ENCODE results near the gene KCND3. TPM values are rescaled to one million over a fixed set of nuclear protein-coding genes. Genes with fewer than 3 reads are reported as not detected.

The KCND3 gene
- total RNA-seq, 1 donor from 2014 or later: 3.7 TPM

GRCh38 chr1:111775966-111776365 lies 213.5 kb downstream of the KCND3 start:
- H3K36me3 Mint-ChIP-seq (ENCODE audit: unreplicated experiment): no peaks in the 10 kb centered on the region
- peaks cover 2% of the 10 kb centered on the region for H3K4me1 Mint-ChIP-seq (ENCODE audit: low read depth, unreplicated experiment)
- no peak overlapping the region for H3K27ac Mint-ChIP-seq (ENCODE audit: unreplicated experiment)
- no peaks in the 10 kb centered on the region for H3K9me3 Mint-ChIP-seq (ENCODE audit: unreplicated experiment)
- TF ChIP-seq, protein P1, sequence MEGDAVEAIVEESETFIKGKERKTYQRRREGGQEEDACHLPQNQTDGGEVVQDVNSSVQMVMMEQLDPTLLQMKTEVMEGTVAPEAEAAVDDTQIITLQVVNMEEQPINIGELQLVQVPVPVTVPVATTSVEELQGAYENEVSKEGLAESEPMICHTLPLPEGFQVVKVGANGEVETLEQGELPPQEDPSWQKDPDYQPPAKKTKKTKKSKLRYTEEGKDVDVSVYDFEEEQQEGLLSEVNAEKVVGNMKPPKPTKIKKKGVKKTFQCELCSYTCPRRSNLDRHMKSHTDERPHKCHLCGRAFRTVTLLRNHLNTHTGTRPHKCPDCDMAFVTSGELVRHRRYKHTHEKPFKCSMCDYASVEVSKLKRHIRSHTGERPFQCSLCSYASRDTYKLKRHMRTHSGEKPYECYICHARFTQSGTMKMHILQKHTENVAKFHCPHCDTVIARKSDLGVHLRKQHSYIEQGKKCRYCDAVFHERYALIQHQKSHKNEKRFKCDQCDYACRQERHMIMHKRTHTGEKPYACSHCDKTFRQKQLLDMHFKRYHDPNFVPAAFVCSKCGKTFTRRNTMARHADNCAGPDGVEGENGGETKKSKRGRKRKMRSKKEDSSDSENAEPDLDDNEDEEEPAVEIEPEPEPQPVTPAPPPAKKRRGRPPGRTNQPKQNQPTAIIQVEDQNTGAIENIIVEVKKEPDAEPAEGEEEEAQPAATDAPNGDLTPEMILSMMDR (IDR thresholded peaks at IDR 0.05; ENCODE audit: partially characterized antibody, unreplicated experiment): no peak
- no peaks in the 10 kb centered on the region for H3K27me3 Mint-ChIP-seq (ENCODE audit: unreplicated experiment)
- no peak for DNase-seq
- H3K4me3 Mint-ChIP-seq (ENCODE audit: unreplicated experiment): no peak overlapping the region

DNA sequence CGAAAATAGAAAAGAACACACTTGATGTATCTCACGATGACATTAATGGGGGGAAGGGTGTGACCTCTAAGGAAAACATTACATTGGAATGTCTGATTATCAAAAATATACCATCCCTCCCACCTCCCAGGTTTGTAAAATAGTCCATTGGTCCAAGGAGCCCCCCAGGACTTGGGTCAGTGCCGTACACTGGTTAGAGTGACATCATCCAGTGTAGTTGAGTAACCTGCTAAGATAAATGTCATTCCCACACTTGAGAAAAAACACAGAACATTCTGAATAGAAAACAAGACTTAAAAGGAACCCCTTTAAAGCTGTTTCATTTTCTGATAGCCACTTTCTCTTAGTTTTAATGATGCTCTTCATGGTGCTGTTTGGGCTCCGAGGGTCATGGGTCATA lies 218.6 kb downstream of the KCND3 start:
- no peak for DNase-seq
- H3K27ac Mint-ChIP-seq (ENCODE audit: unreplicated experiment): no peak overlapping the region
- H3K4me1 Mint-ChIP-seq (ENCODE audit: low read depth, unreplicated experiment): peaks cover 2% of the 10 kb centered on the region
- H3K36me3 Mint-ChIP-seq (ENCODE audit: unreplicated experiment): no peaks in the 10 kb centered on the region
- no peaks in the 10 kb centered on the region for H3K27me3 Mint-ChIP-seq (ENCODE audit: unreplicated experiment)
- no peak overlapping the region for H3K4me3 Mint-ChIP-seq (ENCODE audit: unreplicated experiment)
- TF ChIP-seq, protein P1 (IDR thresholded peaks at IDR 0.05; ENCODE audit: partially characterized antibody, unreplicated experiment): no peak
- H3K9me3 Mint-ChIP-seq (ENCODE audit: unreplicated experiment): no peaks in the 10 kb centered on the region

GRCh38 chr1:111769517-111770146 lies 219.8 kb downstream of the KCND3 start:
- no peak overlapping the region for H3K4me3 Mint-ChIP-seq (ENCODE audit: unreplicated experiment)
- H3K27me3 Mint-ChIP-seq (ENCODE audit: unreplicated experiment): no peaks in the 10 kb centered on the region
- H3K36me3 Mint-ChIP-seq (ENCODE audit: unreplicated experiment): no peaks in the 10 kb centered on the region
- H3K27ac Mint-ChIP-seq (ENCODE audit: unreplicated experiment): no peak overlapping the region
- TF ChIP-seq, protein P1 (IDR thresholded peaks at IDR 0.05; ENCODE audit: partially characterized antibody, unreplicated experiment): peak; percentile 77
- H3K4me1 Mint-ChIP-seq (ENCODE audit: low read depth, unreplicated experiment): no peaks in the 10 kb centered on the region
- H3K9me3 Mint-ChIP-seq (ENCODE audit: unreplicated experiment): no peaks in the 10 kb centered on the region
- DNase-seq: no peak

DNA sequence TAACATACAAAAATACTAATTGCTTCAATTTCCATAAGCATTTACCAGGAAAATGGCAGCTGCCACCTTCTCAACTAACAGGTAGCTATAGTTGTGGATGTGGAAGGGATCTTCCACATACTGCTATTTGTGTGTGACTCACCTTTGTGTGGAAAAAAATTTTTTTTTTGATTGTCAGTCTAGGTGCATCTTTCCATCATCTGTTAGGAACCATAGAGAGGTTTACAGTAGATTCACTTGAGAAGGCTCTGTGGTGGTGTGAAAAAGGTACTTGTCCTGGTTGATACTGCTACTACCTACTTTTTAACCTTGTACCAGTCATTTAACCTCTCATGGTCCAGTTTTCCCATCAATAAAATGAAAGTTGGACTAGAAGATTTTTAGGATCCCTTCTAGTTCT lies 220.8 kb downstream of the KCND3 start:
- no peaks in the 10 kb centered on the region for H3K27me3 Mint-ChIP-seq (ENCODE audit: unreplicated experiment)
- no peak overlapping the region for H3K27ac Mint-ChIP-seq (ENCODE audit: unreplicated experiment)
- H3K9me3 Mint-ChIP-seq (ENCODE audit: unreplicated experiment): no peaks in the 10 kb centered on the region
- no peaks in the 10 kb centered on the region for H3K4me1 Mint-ChIP-seq (ENCODE audit: low read depth, unreplicated experiment)
- no peak overlapping the region for H3K4me3 Mint-ChIP-seq (ENCODE audit: unreplicated experiment)
- no peaks in the 10 kb centered on the region for H3K36me3 Mint-ChIP-seq (ENCODE audit: unreplicated experiment)
- no peak for DNase-seq
- TF ChIP-seq, protein P1 (IDR thresholded peaks at IDR 0.05; ENCODE audit: partially characterized antibody, unreplicated experiment): no peak

DNA sequence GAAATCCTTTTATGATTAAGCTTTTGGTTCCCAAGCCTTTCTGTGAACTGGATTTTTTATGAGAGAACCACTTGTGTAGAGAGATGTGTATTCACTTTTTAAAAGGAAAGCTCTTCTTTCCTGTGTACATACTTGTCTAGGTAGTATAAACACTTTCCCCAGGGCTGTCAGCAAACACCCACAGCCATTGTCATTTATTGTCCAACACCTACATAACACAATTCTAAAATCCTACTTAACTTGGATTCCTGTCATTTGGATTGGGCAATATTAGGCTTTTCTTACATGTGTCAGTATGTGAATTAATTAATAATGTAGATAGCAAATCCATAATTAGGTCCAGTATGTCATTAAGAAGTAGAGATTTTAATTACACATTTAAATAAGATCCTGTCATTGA lies 221.4 kb downstream of the KCND3 start:
- no peaks in the 10 kb centered on the region for H3K36me3 Mint-ChIP-seq (ENCODE audit: unreplicated experiment)
- no peaks in the 10 kb centered on the region for H3K4me1 Mint-ChIP-seq (ENCODE audit: low read depth, unreplicated experiment)
- H3K27me3 Mint-ChIP-seq (ENCODE audit: unreplicated experiment): no peaks in the 10 kb centered on the region
- H3K27ac Mint-ChIP-seq (ENCODE audit: unreplicated experiment): no peak overlapping the region
- no peaks in the 10 kb centered on the region for H3K9me3 Mint-ChIP-seq (ENCODE audit: unreplicated experiment)
- no peak overlapping the region for H3K4me3 Mint-ChIP-seq (ENCODE audit: unreplicated experiment)
- TF ChIP-seq, protein P1 (IDR thresholded peaks at IDR 0.05; ENCODE audit: partially characterized antibody, unreplicated experiment): no peak
- no peak for DNase-seq
